Body of pancreas (tissue), 4 donors: Measurements from ENCODE around the gene SAC3D1.

Experiments
- POLR2A ChIP-seq, 3 donors: fragments of 450-650 bp; IDR thresholded peaks; one replicate each; pipeline ENCODE4 v1.6.1; 2016; ENCODE audit warnings: antibody characterized with exemption in 3 of 3, mild to moderate bottlenecking in 2 of 3
- TF ChIP-seq, protein P1 (sequence below), 7 experiments: fragments of 450-650 bp in 4 of 7; fragments of 200-600 bp in 3 of 7; sonication (generic) in 3 of 7; IDR thresholded peaks; one replicate each; pipeline ENCODE4 v1.5.1; 2016 to 2019; ENCODE audit warnings: antibody characterized with exemption in 7 of 7

DNA sequence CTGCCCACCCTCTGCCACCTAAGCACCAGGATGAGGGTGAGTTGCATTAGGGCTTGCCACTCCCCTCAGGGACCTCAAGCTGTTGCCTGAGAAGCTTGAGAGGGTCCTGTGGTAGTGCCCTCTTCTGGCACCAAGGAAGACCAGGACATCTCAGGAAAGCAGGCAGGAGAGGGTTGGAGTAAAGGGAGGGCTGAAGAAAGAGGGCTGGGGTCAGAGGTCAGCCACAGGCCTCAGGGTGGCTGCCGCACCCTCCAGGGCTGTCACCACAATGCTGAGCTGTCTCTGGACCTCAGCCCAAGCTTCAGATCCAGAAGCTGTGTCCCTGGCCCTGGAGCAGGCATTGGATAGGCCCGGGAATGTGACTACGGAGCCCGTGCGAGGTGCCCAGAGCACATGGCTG lies 4.1 kb downstream of the SAC3D1 start:
- TF ChIP-seq, protein P1, sequence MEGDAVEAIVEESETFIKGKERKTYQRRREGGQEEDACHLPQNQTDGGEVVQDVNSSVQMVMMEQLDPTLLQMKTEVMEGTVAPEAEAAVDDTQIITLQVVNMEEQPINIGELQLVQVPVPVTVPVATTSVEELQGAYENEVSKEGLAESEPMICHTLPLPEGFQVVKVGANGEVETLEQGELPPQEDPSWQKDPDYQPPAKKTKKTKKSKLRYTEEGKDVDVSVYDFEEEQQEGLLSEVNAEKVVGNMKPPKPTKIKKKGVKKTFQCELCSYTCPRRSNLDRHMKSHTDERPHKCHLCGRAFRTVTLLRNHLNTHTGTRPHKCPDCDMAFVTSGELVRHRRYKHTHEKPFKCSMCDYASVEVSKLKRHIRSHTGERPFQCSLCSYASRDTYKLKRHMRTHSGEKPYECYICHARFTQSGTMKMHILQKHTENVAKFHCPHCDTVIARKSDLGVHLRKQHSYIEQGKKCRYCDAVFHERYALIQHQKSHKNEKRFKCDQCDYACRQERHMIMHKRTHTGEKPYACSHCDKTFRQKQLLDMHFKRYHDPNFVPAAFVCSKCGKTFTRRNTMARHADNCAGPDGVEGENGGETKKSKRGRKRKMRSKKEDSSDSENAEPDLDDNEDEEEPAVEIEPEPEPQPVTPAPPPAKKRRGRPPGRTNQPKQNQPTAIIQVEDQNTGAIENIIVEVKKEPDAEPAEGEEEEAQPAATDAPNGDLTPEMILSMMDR (IDR thresholded peaks at IDR 0.05) = no peak
- no peak for TF ChIP-seq POLR2A (IDR thresholded peaks at IDR 0.05)
